CD8-positive, alpha-beta memory T cell (primary cell): Measurements from ENCODE around the gene C8A. TPM values are rescaled to one million over a fixed set of nuclear protein-coding genes. Genes with fewer than 3 reads are reported as not detected.

Source experiments
- CTCF ChIA-PET: fragments of 350-600 bp; sonication (Branson Sonifier 250); formaldehyde crosslinking; loops from one replicate; lab custom pipeline; 2021; ENCODE audit warnings: antibody characterized with exemption; lab: Charles Lee
- POLR2A ChIA-PET: fragments of 350-600 bp; sonication (Branson Sonifier 250); formaldehyde crosslinking; loops from one replicate; lab custom pipeline; 2021; ENCODE audit warnings: antibody characterized with exemption; lab: Charles Lee
- DNase-seq, 5 donors: peaks; one replicate each; pipeline versions ENCODE4 v3.0.0 to v3.0.0-alpha.2; 2020 to 2022; ENCODE audit warnings: mixed read lengths in 1 of 5
- H3K27ac ChIP-seq: one replicate; pipeline ENCODE4 v1.7.0; 2013; ENCODE audit warnings: low read depth, mild to moderate bottlenecking, low read length, moderate library complexity
- H3K27me3 ChIP-seq: 2 replicates; pipeline ENCODE4 v1.7.0; 2013; ENCODE audit warnings: low read length, mild to moderate bottlenecking; ENCODE audit not compliant: insufficient read depth, poor library complexity, severe bottlenecking
- H3K36me3 ChIP-seq: 2 replicates; pipeline ENCODE4 v1.7.0; 2013; ENCODE audit warnings: mild to moderate bottlenecking, low read length, moderate library complexity; ENCODE audit not compliant: insufficient read depth
- H3K4me1 ChIP-seq: 2 replicates; pipeline ENCODE4 v1.7.0; 2013; ENCODE audit warnings: mild to moderate bottlenecking, low read length, moderate library complexity; ENCODE audit not compliant: insufficient read depth
- H3K4me3 ChIP-seq: 2 replicates; pipeline ENCODE4 v1.7.0; 2013; ENCODE audit warnings: mild to moderate bottlenecking, low read length
- H3K9me3 ChIP-seq: 2 replicates; pipeline ENCODE4 v1.7.0; 2013; ENCODE audit warnings: mild to moderate bottlenecking, low read length
- H3K27ac Mint-ChIP-seq, 8 donors: one replicate each; pipeline ENCODE4 v1.8.0; 2020 to 2021; ENCODE audit warnings: mixed read lengths in 8 of 8, mild to moderate bottlenecking in 6 of 8, inconsistent platforms in 3 of 8, moderate library complexity in 3 of 8
- H3K27me3 Mint-ChIP-seq, 2 donors: one replicate each; pipeline ENCODE4 v1.8.0; 2020 to 2021; ENCODE audit warnings: mixed read lengths in 2 of 2, mild to moderate bottlenecking in 1 of 2, moderate library complexity in 1 of 2
- H3K36me3 Mint-ChIP-seq, 3 donors: one replicate each; pipeline ENCODE4 v1.8.0; 2020 to 2021; ENCODE audit warnings: mixed read lengths in 3 of 3, inconsistent platforms in 1 of 3, mild to moderate bottlenecking in 1 of 3
- H3K4me1 Mint-ChIP-seq, 3 donors: one replicate each; pipeline ENCODE4 v1.8.0; 2020 to 2021; ENCODE audit warnings: mixed read lengths in 3 of 3, inconsistent platforms in 1 of 3, mild to moderate bottlenecking in 1 of 3
- H3K4me3 Mint-ChIP-seq, 7 donors: one replicate each; pipeline ENCODE4 v1.8.0; 2020 to 2021; ENCODE audit warnings: mixed read lengths in 7 of 7, mild to moderate bottlenecking in 6 of 7, moderate library complexity in 4 of 7, inconsistent platforms in 2 of 7
- H3K9me3 Mint-ChIP-seq, 5 donors: one replicate each; pipeline ENCODE4 v1.8.0; 2020 to 2022; ENCODE audit warnings: mixed read lengths in 5 of 5, mild to moderate bottlenecking in 3 of 5, moderate library complexity in 2 of 5, inconsistent platforms in 1 of 5
- polyA plus RNA-seq: library from polyadenylated mRNA; unstranded; fragments of 300-500 nt; fragmentation: Illumina TruSeq; gene quantifications from one replicate; pipeline ENCODE4 v1.2.3, GENCODE V29; 2021
- total RNA-seq, 2 experiments: library from RNA; stranded (reverse); gene quantifications; one replicate each; pipeline ENCODE4 v1.2.3, GENCODE V29; 2021

The C8A gene
- total and polyA plus RNA-seq, 3 experiments from 2014 or later = not detected

- DNase-seq = no peak
- Mint-ChIP-seq H3K27ac (peak within 1 kb of the TSS in 1 of 8 donors; percentile 84), H3K4me3 (no peak within 1 kb of the TSS), H3K4me1 (no peaks in the 10 kb centered on the region), H3K36me3 (no peaks in the 10 kb centered on the region), H3K9me3 (peaks cover 0 to 4% (median 1%) of the 10 kb centered on the region in 5 donors), H3K27me3 (peaks cover 12 to 22% of the 10 kb centered on the region in 2 donors)
- CTCF ChIA-PET = interaction anchor here (2.7 kb wide), 1 partner anchor 12 kb away, joined by 16 read pairs; no protein-coding TSS in a partner anchor
- Histone ChIP-seq H3K27ac (no peak within 1 kb of the TSS), H3K4me3 (no peak within 1 kb of the TSS), H3K27me3 (no peaks in the 10 kb centered on the region), H3K4me1 (no peaks in the 10 kb centered on the region), H3K36me3 (no peaks in the 10 kb centered on the region), H3K9me3 (no peaks in the 10 kb centered on the region)
- POLR2A ChIA-PET = no interaction called here
Measured at GRCh38 chr1:56819387-56819899, 35.2 kb upstream of the C8A start, which contains the start of gene FYB2. TSS of gene FYB2 (minus strand) at chr1:56819404. CDS start at chr1:56819290, 114 bp downstream.

- no peaks in the 10 kb centered on the region for H3K9me3 Mint-ChIP-seq
- no peak overlapping the region for H3K27ac Mint-ChIP-seq
- Histone ChIP-seq H3K36me3 (no peaks in the 10 kb centered on the region), H3K9me3 (no peaks in the 10 kb centered on the region), H3K4me3 (no peak overlapping the region), H3K27ac (no peak overlapping the region), H3K4me1 (no peaks in the 10 kb centered on the region), H3K27me3 (no peaks in the 10 kb centered on the region)
- POLR2A ChIA-PET = no interaction called here
- CTCF ChIA-PET = interaction anchor here (0.6 to 2.7 kb wide), 4 partner anchors 10 to 22 kb away, joined by 3 to 16 read pairs (median 3); no protein-coding TSS in a partner anchor
- no peak overlapping the region for H3K4me3 Mint-ChIP-seq
- H3K27me3 Mint-ChIP-seq = peaks cover 8 to 22% of the 10 kb centered on the region in 2 donors
- no peaks in the 10 kb centered on the region for H3K36me3 Mint-ChIP-seq
- DNase-seq = peak; percentile 6 to 55 (median 36)
- H3K4me1 Mint-ChIP-seq = no peaks in the 10 kb centered on the region
Measured at GRCh38 chr1:56820755-56821461, 33.7 kb upstream of the C8A start.

GRCh38 chr1:56821462-56821797 lies 33.2 kb upstream of the C8A start:
- DNase-seq = no peak
- no peaks in the 10 kb centered on the region for H3K4me1 ChIP-seq
- no peaks in the 10 kb centered on the region for H3K9me3 ChIP-seq
- H3K27ac ChIP-seq = no peak overlapping the region
- CTCF ChIA-PET = interaction anchor here (1.4 to 2.7 kb wide), 3 partner anchors 10 to 22 kb away, joined by 3 to 16 read pairs (median 3); no protein-coding TSS in a partner anchor
- Mint-ChIP-seq H3K27me3 (peaks cover 8 to 22% of the 10 kb centered on the region in 2 donors), H3K4me3 (no peak overlapping the region), H3K4me1 (no peaks in the 10 kb centered on the region), H3K27ac (no peak overlapping the region), H3K36me3 (no peaks in the 10 kb centered on the region), H3K9me3 (no peaks in the 10 kb centered on the region)
- no peak overlapping the region for H3K4me3 ChIP-seq
- no peaks in the 10 kb centered on the region for H3K27me3 ChIP-seq
- POLR2A ChIA-PET = no interaction called here
- H3K36me3 ChIP-seq = no peaks in the 10 kb centered on the region

- Histone ChIP-seq H3K27ac (no peak overlapping the region), H3K4me3 (no peak overlapping the region), H3K36me3 (no peaks in the 10 kb centered on the region), H3K9me3 (no peaks in the 10 kb centered on the region), H3K4me1 (no peaks in the 10 kb centered on the region), H3K27me3 (no peaks in the 10 kb centered on the region)
- Mint-ChIP-seq H3K27me3 (peaks cover 10 to 15% of the 10 kb centered on the region in 2 donors), H3K4me1 (no peaks in the 10 kb centered on the region), H3K27ac (no peak overlapping the region), H3K4me3 (no peak overlapping the region), H3K9me3 (no peaks in the 10 kb centered on the region), H3K36me3 (no peaks in the 10 kb centered on the region)
- DNase-seq = no peak
- ChIA-PET POLR2A (no interaction called here), CTCF (no interaction called here)
Measured at GRCh38 chr1:56824271-56824670, 30.3 kb upstream of the C8A start.

GRCh38 chr1:56824938-56825337 lies 29.7 kb upstream of the C8A start:
- Mint-ChIP-seq H3K36me3 (no peaks in the 10 kb centered on the region), H3K9me3 (no peaks in the 10 kb centered on the region), H3K27ac (no peak overlapping the region), H3K27me3 (peaks cover 10 to 19% of the 10 kb centered on the region in 2 donors), H3K4me1 (no peaks in the 10 kb centered on the region), H3K4me3 (no peak overlapping the region)
- ChIA-PET POLR2A (no interaction called here), CTCF (no interaction called here)
- H3K4me3 ChIP-seq = no peak overlapping the region
- no peak for DNase-seq
- no peaks in the 10 kb centered on the region for H3K36me3 ChIP-seq
- no peak overlapping the region for H3K27ac ChIP-seq
- no peaks in the 10 kb centered on the region for H3K4me1 ChIP-seq
- no peaks in the 10 kb centered on the region for H3K27me3 ChIP-seq
- no peaks in the 10 kb centered on the region for H3K9me3 ChIP-seq

GRCh38 chr1:56825436-56825835 lies 29.2 kb upstream of the C8A start:
- DNase-seq = no peak
- H3K4me1 ChIP-seq = no peaks in the 10 kb centered on the region
- ChIA-PET POLR2A (no interaction called here), CTCF (no interaction called here)
- H3K36me3 ChIP-seq = no peaks in the 10 kb centered on the region
- no peak overlapping the region for H3K4me3 Mint-ChIP-seq
- no peaks in the 10 kb centered on the region for H3K9me3 Mint-ChIP-seq
- peaks cover 10 to 15% of the 10 kb centered on the region in 2 donors for H3K27me3 Mint-ChIP-seq
- H3K27ac Mint-ChIP-seq = no peak overlapping the region
- no peaks in the 10 kb centered on the region for H3K4me1 Mint-ChIP-seq
- H3K9me3 ChIP-seq = no peaks in the 10 kb centered on the region
- H3K4me3 ChIP-seq = no peak overlapping the region
- H3K36me3 Mint-ChIP-seq = no peaks in the 10 kb centered on the region
- H3K27me3 ChIP-seq = no peaks in the 10 kb centered on the region
- H3K27ac ChIP-seq = no peak overlapping the region

GRCh38 chr1:56827711-56828110 lies 26.9 kb upstream of the C8A start:
- Histone ChIP-seq H3K4me1 (no peaks in the 10 kb centered on the region), H3K27me3 (no peaks in the 10 kb centered on the region), H3K27ac (no peak overlapping the region), H3K36me3 (no peaks in the 10 kb centered on the region), H3K9me3 (no peaks in the 10 kb centered on the region), H3K4me3 (no peak overlapping the region)
- peaks cover 4 to 21% of the 10 kb centered on the region in 2 donors for H3K27me3 Mint-ChIP-seq
- POLR2A ChIA-PET = no interaction called here
- H3K4me1 Mint-ChIP-seq = peaks cover 4 to 8% (median 8%) of the 10 kb centered on the region in 3 donors
- H3K27ac Mint-ChIP-seq = no peak overlapping the region
- H3K9me3 Mint-ChIP-seq = no peaks in the 10 kb centered on the region
- H3K36me3 Mint-ChIP-seq = no peaks in the 10 kb centered on the region
- no peak for DNase-seq
- H3K4me3 Mint-ChIP-seq = no peak overlapping the region
- CTCF ChIA-PET = no interaction called here

- Mint-ChIP-seq H3K36me3 (no peaks in the 10 kb centered on the region), H3K4me1 (peaks cover 4 to 8% (median 8%) of the 10 kb centered on the region in 3 donors), H3K27me3 (peaks cover 2 to 16% of the 10 kb centered on the region in 2 donors), H3K4me3 (no peak overlapping the region), H3K27ac (no peak overlapping the region), H3K9me3 (no peaks in the 10 kb centered on the region)
- DNase-seq = no peak
- no peaks in the 10 kb centered on the region for H3K4me1 ChIP-seq
- H3K9me3 ChIP-seq = no peaks in the 10 kb centered on the region
- no peaks in the 10 kb centered on the region for H3K27me3 ChIP-seq
- no peak overlapping the region for H3K4me3 ChIP-seq
- H3K36me3 ChIP-seq = no peaks in the 10 kb centered on the region
- no peak overlapping the region for H3K27ac ChIP-seq
- CTCF ChIA-PET = interaction anchor here (0.7 to 3.7 kb wide), 2 partner anchors 10 to 28 kb away, joined by 3 to 16 read pairs; partner anchors contain the start of gene FYB2
- POLR2A ChIA-PET = no interaction called here
Measured at GRCh38 chr1:56830052-56830451, 24.5 kb upstream of the C8A start.
